Brain microvascular endothelial cell (primary cell): ENCODE data around the gene PALLD.

Experiments
- DNase-seq: peaks from one replicate; pipeline ENCODE4 v3.0.0-alpha.2; 2020
- H3K27ac ChIP-seq: fragments of 250-450 bp; sonication (Bioruptor Pico); 2 replicates; pipeline ENCODE4 v1.5.1; 2020; ENCODE audit warnings: mild to moderate bottlenecking, moderate library complexity
- H3K27me3 ChIP-seq: fragments of 250-450 bp; sonication (Bioruptor Pico); replicated peaks from 2 replicates; pipeline ENCODE4 v1.5.1; 2020; ENCODE audit warnings: mild to moderate bottlenecking
- H3K36me3 ChIP-seq: fragments of 250-450 bp; sonication (Bioruptor Pico); replicated peaks from 2 replicates; pipeline ENCODE4 v1.5.1; 2020; ENCODE audit warnings: mild to moderate bottlenecking
- H3K4me3 ChIP-seq: 2 replicates; pipeline ENCODE4 v1.5.1; 2011; ENCODE audit warnings: low read depth, mild to moderate bottlenecking, control low read depth, low read length, moderate library complexity
- in situ Hi-C: cut with HindIII; loops from 2 replicates; pipeline ENCODE4 v1.10.0; 2017; ENCODE audit warnings: low sequenced_read_pairs, low pct_ligation_motif_present
- TF ChIP-seq, protein P1 (sequence below): IDR thresholded peaks from 2 replicates; pipeline ENCODE4 v1.5.1; 2011; ENCODE audit warnings: low read depth, mild to moderate bottlenecking, moderate library complexity, low read length, control low read depth, inconsistent platforms; ENCODE audit errors: missing control alignments

PALLD gene

DNA sequence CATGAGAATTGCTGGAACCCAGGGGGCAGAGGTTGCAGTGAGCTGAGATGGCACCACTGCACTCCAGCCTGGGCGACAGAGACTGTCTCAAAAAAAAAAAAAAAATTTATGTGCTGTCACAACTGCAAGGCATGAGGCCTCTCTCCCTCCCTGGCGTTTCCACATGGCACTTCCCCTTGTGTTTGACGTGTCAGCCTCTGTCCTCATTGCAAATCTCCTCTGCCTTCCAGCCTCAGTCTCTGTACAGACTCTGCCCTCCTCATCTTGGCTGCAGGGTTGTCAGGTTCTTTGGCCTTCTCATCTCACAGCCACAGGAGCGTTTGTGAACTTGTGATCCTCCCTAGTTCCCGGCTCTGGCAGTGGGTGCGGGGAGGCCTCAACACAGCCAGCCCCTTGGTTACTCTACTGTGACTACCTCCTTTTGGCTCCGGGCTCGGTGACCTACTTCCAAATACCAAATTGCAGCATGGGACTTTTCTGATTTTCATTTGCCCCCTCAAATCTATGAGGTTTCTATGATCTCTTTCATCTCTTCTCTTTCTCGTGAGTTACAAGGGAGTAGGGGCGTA, 263.2 kb downstream of the PALLD start:
- no peak for DNase-seq
- Histone ChIP-seq H3K27ac (no peak overlapping the region), H3K27me3 (no peaks in the 10 kb centered on the region), H3K4me3 (no peak overlapping the region), H3K36me3 (no peaks in the 10 kb centered on the region)
- in situ Hi-C loops, result no loop called here
- TF ChIP-seq, protein P1, sequence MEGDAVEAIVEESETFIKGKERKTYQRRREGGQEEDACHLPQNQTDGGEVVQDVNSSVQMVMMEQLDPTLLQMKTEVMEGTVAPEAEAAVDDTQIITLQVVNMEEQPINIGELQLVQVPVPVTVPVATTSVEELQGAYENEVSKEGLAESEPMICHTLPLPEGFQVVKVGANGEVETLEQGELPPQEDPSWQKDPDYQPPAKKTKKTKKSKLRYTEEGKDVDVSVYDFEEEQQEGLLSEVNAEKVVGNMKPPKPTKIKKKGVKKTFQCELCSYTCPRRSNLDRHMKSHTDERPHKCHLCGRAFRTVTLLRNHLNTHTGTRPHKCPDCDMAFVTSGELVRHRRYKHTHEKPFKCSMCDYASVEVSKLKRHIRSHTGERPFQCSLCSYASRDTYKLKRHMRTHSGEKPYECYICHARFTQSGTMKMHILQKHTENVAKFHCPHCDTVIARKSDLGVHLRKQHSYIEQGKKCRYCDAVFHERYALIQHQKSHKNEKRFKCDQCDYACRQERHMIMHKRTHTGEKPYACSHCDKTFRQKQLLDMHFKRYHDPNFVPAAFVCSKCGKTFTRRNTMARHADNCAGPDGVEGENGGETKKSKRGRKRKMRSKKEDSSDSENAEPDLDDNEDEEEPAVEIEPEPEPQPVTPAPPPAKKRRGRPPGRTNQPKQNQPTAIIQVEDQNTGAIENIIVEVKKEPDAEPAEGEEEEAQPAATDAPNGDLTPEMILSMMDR, result no peak

DNA sequence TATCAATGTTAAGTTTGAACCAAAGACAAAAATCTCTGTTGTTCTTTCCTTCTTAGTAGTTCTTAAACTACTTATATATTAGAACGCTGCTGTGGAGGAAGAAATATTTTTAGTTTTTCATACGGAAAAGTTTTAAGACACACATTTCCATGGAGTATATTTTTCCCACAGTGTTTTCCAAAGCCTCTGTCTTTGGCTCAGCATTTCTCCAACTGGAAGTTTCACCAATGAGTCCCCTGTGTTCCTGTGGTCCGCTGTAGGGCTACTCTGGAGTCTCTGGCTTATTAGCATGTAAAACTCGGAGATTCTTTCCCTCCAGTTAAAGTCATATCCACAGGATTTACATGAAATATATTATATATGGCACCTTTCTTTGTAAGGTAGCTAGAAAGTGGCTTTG, 264.2 kb downstream of the PALLD start:
- Histone ChIP-seq H3K27ac (no peak overlapping the region), H3K4me3 (no peak overlapping the region), H3K36me3 (no peaks in the 10 kb centered on the region), H3K27me3 (no peaks in the 10 kb centered on the region)
- no peak for DNase-seq
- TF ChIP-seq, protein P1, result no peak
- in situ Hi-C loops, result no loop called here

GRCh38 chr4:168765322-168765721, 268.5 kb downstream of the PALLD start:
- H3K27me3 ChIP-seq, result no peaks in the 10 kb centered on the region
- no peaks in the 10 kb centered on the region for H3K36me3 ChIP-seq
- in situ Hi-C loops, result no loop called here
- DNase-seq, result no peak
- TF ChIP-seq, protein P1, result no peak
- H3K27ac ChIP-seq, result peak overlapping the region; percentile 86
- H3K4me3 ChIP-seq, result no peak overlapping the region

GRCh38 chr4:168765726-168766125, 268.9 kb downstream of the PALLD start:
- H3K4me3 ChIP-seq, result no peak overlapping the region
- TF ChIP-seq, protein P1, result no peak
- no peaks in the 10 kb centered on the region for H3K36me3 ChIP-seq
- DNase-seq, result no peak
- H3K27me3 ChIP-seq, result no peaks in the 10 kb centered on the region
- H3K27ac ChIP-seq, result peak overlapping the region; percentile 86
- in situ Hi-C loops, result no loop called here

DNA sequence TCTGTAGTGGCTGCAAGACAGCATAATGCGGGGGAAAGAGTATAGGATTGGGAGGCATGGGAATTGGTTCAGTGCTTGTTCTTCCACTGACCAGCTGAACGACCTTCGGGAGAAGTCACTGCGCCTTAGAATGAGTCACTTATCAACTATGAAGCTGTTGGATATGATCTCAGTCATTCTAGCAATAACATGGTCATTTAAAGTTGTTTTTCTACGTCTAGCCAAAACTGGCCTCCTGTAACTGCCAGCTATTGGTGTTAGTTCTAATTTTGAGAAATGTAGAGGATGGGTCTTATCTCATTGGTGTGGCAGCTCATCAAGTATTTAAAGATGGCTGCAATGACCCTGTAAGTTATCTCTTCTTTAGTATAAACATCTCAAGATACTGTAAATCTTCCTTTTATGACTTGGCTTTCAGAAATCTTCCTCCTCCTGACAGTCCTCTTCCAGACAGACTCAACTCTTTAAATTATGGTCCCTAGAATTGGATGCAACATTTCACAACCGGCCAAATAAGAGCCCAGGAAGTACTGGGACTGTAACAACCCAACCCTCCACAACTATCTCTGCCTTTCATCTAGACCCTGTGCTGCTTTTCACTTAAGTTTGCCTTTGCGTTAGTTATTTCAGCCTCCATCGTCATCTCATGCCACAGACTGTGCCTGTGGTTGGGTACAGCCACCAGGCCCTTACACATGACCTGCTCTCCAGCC, 269.9 kb downstream of the PALLD start:
- in situ Hi-C loops, result no loop called here
- Histone ChIP-seq H3K36me3 (no peaks in the 10 kb centered on the region), H3K4me3 (no peak overlapping the region), H3K27ac (peak overlapping the region; percentile 86), H3K27me3 (no peaks in the 10 kb centered on the region)
- DNase-seq, result peak; percentile 89
- TF ChIP-seq, protein P1, result no peak
